ENCODE results near the gene HEXD. TPM values are rescaled to one million over a fixed set of nuclear protein-coding genes. Genes with fewer than 3 reads are reported as not detected.

HEXD gene
- total RNA-seq, 4 donors from 2014 or later = 47.0 to 160 (median 105) TPM

GRCh38 chr17:82390015-82390859 is 27.9 kb upstream of the HEXD start:
- TF ChIP-seq CTCF (IDR thresholded peaks at IDR 0.05; ENCODE audit: low read depth) = no peak

GRCh38 chr17:82390860-82391435 is 27.2 kb upstream of the HEXD start:
- no peak for TF ChIP-seq CTCF (IDR thresholded peaks at IDR 0.05; ENCODE audit: low read depth)

GRCh38 chr17:82391496-82392066 is 26.6 kb upstream of the HEXD start:
- TF ChIP-seq CTCF (IDR thresholded peaks at IDR 0.05; ENCODE audit: low read depth) = no peak

- TF ChIP-seq CTCF (IDR thresholded peaks at IDR 0.05; ENCODE audit: low read depth) = no peak
Measured at GRCh38 chr17:82392209-82392920, 25.8 kb upstream of the HEXD start.

- TF ChIP-seq CTCF (IDR thresholded peaks at IDR 0.05; ENCODE audit: low read depth) = no peak
Measured at GRCh38 chr17:82392941-82393340, 25.2 kb upstream of the HEXD start.

GRCh38 chr17:82394278-82394677 is 23.9 kb upstream of the HEXD start:
- TF ChIP-seq CTCF (IDR thresholded peaks at IDR 0.05; ENCODE audit: low read depth) = no peak

All from subcutaneous adipose tissue (tissue), 4 donors.